Activated CD4-positive, CD25-positive, alpha-beta regulatory T cell treated with anti-CD3 and anti-CD28 coated beads, Interleukin-2, amount 50 U/mL, for 16 hours (primary cell): ENCODE measurements around the gene NLGN1.
"Not testable (repeated sequence)": the region's sequence is repeated elsewhere in the genome, so short reads cannot be mapped to it uniquely, and the experiment has no call there.

Source experiments
- DNase-seq: peaks from one replicate; pipeline ENCODE4 v3.0.0-alpha.2; 2020; ENCODE audit warnings: low read depth, low spot score

The NLGN1 gene

DNA sequence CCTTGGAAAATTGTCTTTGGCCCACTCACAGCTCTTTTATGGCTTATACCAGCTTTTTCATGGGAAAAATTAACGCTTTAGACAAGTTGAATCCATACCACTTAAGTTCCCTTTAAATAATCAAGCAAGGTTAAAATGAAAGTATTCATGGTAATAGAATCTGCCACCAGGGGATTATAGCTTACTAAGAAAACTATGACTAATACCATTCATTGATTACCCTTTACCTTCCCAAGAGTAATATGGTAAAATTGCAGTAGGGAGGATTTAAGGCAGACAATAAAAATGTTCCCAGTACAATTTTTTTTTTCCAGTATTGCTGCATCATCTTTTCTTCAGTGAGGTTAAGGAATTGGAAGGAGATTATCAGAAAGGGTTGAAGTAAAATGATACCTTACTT, 820.5 kb downstream of the NLGN1 start:
- DNase-seq, result no peak

DNA sequence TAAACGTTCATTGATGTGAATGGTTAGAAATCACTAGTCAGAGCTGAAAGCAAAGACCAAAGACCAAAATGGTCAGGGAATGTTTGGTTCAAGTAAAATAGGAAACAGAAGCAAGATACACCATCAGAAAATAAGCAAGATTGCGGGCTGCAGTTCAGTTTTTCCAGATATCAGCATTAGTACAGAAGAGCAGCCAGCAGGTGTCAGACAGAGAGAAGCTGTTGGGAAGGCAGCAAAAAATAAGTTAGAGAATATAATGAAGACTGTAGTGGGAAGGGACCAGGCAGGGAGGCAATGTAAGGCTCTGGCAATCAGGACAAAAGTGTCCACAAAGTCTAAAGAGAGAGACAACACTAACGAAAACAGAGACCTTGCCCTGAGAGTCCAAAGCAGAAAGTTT, 822.2 kb downstream of the NLGN1 start:
- no peak for DNase-seq

DNA sequence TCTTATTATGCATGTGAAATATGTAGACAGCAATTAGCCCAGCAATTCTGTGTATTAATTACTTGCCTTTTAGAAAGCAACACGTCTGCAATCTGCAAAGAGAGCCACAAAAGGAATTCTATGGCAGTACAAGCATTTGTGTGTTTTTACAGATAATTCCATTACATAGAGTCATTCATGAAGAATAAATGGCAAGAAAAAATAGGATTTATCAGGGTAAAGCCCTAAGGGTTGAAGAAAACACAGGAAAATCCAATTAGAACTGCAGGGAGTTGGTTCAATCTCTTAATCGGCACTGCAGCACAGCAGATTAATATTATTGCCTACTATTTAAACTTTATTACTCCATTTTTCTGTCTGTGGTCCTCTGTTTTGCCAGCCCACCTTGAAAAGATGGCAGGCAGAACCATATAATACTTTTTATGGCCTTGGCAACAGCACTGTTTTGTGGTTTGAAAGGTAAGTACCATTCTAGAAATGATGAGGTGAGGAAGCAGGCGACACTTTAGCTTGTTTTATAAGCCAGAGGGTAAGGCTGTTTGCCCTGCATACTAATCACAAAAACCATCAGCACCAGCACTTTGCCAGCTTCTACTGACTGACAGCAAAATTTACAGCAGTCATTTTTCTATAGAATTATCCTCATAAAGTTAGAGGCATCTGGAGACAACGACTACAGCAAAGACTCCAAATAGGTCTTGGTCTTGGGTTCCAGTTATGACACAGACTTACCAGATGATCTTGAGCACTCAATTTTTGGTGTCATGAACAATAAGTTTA, 823.4 kb downstream of the NLGN1 start:
- DNase-seq, result no peak

DNA sequence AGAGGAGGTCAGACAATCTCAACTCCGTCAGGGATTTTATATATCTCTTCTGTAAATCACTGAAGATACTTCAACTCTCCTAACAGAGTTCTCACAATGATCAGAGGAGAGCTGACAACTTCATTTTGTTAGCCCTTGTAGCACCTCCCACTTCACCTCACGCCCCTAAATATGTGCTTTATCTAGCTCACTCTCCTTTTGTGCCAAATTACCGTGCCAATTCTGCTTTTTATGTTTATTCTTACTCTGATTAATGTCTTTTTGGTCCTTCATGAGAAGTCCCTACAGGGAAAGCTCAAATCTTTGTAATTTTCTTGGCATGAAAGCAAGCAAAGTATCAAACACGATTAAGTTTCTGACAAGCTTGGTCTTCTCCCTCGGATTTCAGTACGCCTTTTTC, 825.5 kb downstream of the NLGN1 start:
- no peak for DNase-seq

DNA sequence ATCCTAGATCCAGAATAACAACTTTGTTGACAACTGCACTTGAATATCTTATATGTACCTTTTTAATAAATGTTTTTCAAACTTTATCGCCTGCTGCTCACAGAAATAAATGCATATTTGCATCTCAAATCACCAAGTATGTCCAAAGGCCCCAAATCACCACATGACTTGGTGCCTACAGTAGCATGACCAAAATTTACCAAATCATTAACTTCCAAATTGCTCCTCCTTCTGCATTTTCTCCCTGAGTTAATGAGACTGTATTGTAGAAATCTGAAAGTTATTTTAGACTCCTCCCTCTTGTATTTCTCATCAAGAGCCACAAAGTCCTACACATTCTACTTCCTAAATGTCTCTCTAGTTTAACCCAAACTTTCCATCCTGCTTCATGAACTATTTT, 826.1 kb downstream of the NLGN1 start:
- DNase-seq, result no peak

DNA sequence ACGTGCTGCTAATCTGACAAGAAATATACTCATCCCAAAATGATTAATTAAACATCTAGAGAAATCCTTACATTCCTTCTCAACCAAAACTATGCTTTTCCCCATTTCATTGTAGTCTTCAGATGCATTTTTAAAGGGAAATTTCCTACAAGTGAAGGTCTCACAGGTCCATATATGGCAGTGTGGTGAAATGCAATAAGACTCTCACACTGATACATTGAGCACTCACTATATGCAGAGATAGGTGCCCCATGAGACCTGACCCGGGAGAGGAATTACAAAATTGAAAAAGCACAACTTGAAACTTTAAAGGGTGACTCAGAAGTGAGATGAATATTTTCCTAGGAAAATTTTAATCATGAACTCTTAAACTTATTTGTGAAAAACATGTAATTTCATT, 832.4 kb downstream of the NLGN1 start:
- DNase-seq, result no peak

DNA sequence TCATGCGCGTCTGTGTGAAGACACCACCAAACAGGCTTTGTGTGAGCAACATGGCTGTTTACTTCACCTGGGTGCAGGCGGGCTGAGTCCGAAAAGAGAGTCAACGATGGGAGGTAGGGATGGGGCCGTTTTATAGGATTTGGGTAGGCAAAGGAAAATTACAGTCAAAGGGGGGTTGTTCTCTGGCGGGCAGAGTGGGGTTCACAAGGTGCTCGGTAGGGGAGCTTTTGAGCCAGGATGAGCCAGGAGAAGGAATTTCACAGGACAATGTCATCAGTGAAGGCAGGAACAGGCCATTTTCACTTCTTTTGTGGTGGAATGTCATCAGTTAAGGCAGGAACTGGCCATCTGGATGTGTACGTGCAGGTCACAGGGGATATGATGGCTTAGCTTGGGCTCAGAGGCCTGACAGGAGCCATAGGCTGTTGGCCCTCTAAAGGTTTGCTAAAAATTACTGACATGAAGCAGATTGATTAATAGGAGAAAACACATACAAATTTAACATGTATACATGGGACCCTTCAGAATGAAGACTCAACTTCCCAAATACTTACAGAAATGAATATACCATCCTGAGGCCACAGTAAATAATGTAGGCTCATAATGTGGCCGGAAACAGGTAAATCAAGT, 834.6 kb downstream of the NLGN1 start:
- DNase-seq, result not testable (repeated sequence)

DNA sequence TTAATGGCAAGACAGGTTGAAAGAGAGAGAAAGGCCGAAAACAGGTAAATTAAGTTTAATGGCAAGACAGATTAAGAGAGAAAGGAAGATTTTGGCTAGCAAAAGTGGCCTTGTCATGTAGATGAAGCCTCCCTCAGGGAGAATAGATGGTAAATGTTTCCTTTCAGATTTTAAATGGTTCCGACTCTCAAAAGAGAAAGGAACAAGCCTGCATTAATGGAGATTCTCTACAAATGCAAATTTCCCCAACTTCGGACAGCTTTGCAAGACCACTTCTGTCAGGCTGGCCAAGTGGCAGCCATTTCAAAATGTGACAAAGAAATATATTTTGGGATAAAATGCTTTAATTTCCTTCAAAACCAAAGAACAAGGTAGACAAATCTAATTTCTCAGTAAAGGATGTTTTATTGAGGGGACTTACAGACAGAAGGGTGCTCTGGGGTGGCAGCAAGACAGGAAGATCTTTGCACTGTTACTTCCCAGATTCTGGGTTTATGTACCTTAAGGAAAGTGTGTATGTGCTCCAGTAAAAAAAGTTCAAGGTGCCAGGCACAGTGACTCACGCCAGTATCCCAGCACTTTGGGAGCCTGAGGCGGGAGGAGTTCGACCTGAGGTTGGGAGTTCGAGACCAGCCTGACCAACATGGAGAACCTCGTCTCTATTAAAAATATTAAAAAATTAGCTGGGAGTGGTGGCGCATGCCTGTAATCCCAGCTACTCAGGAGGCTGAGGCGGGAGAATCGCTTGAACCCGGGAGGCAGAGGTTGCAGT, 835.3 kb downstream of the NLGN1 start:
- no peak for DNase-seq

DNA sequence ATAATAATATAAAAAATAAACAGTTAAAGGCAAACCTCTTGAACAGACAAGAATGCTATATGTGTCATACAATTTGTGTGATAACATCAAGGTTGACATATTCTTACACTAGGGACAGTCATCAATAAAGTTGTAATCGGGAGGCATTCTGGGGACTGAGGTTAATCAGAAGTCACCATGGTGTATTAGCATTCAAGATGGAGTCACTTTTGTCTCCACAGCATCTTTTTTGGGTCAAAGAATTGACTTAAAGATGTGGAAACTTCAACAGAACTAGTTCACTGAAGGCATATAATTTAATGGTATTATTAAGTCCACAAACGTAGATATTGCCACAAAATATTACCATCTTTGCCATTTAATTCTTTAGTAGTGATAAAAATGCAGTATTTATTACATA, 836.0 kb downstream of the NLGN1 start:
- DNase-seq, result no peak

DNA sequence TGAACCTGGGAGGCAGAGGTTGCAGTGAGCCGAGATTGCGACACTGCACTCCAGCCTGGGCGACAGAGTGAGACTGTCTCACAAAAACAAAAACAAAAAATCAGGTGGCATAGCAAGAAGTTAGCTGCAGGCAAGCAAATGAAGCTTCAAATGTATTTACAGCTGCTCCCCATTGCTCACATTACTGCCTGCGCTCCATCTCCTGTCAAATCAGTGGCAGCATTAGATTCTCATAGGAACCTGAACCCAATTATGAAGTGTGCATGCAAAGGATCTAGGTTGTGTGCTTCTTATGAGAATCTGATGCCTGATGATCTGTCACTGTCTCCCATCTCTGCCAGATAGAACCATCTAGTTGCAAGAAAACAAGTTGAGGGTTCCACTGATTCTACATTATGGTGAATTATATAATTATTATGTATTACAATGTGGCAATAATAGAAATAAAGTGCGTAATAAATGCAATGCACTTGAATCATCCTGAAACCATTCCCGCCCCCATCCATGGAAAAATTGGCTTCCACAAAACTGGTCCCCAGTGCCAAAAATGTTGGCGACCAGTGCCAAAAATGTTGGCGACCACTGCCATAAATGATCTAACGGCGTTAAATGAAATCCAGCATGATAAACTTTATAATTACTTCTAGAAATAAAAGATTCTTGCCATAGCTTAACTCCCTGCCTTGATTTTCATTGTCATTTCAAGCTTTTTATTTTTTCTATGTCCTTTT, 844.9 kb downstream of the NLGN1 start:
- no peak for DNase-seq

DNA sequence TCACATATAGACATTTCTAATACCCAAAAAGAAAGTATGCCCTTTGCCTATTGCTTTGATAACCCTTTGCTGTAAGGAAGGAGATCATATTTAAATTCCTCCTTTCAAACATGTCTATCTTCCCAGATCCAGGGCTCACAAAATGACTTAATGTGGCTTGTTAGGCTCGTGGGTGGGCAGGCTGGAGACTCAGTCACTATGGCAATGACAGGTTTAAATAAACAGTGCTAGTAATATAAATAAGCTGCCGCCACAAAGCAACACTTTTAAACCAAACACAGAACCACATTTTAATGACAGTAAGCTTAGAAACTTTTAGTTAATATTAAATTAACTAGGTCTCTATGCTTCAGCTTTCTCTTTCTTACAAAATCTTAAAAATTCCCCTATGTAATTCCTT, 845.6 kb downstream of the NLGN1 start:
- DNase-seq, result no peak

DNA sequence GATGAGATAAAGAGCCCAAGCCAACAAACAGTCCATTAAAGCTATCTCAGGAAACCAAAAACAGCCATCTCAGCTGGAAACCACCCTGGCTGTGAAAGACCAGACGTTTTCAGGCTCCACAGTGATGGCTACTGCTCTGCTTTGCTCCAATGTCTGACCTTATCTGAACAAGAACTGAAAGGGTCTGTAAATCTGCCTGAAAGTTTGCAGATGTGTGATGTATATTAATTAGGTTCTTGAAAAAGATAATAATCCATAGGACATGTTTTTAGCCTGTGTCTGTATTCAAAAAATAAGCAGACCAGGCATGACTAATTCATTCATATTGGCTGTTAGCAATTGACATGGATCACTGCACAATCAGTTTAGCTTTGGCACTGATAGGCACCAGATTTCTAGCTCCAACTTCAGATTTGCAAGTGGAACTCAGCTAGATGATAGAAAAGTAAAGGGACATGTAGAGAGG, 850.2 kb downstream of the NLGN1 start:
- DNase-seq, result no peak

DNA sequence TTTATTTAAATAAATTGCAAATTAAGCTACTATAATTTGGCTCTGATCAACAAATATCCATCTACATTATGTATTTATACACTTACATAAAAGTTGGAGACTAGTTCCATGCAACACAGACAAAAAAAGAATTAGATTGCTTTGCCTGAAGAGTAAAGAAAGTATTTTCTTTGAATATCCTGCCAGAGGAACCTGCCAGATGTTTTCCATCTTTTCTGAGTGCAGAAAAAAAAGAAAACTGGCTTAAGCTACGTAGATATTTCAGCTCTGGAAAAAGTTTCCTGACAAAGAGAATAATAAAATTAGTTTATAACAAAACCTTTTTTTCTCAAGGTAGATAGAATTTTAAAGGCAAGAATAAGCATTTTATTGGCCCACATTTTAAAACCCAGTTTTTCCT, 854.1 kb downstream of the NLGN1 start:
- no peak for DNase-seq

DNA sequence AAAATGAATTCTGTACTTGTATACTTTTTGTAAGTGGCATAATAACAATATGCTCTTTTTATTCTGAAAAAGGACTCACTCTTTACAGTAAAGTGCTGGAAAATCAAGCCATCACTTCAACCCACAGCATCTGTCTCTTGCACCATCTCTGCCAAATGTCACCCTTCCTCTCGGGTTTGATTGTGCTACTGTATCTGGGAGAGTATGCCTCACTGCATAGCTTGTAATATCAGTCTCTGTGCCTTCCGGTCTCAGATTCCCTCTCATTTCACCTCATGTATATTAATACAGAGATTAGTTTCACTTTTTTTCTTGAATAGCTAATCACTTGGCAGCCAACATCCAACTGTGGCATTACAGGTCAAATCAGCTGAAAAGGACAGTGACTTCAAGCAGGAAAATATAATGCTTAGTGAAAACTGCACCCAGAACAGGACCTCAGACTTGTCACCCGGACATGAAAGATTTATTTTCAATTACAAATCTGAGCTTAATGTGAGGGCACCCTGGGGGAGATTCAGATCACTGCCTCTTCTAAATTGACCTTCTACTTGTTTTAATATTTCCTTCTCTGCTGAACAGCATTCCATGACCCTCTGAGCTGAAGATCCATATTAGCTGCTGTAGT, 855.8 kb downstream of the NLGN1 start:
- DNase-seq, result no peak

DNA sequence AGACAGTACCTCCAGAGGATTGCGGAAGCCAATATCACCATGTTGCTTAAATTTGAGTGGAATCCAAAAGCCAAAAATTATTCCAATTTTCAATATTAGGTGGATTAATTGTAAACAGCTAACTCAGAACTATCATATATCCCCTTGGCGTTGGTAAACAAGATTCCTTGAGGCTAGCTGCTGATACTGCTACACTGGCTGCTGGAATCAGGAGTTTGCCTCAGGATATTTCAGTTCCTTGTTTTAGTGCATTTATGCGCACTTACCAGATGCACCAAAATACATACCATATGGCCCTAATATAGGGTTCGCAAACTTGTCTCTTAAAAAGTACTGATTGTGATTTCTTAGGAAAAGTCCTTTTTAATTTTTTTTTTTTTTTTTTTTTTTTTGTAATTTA, 856.4 kb downstream of the NLGN1 start:
- DNase-seq, result no peak

DNA sequence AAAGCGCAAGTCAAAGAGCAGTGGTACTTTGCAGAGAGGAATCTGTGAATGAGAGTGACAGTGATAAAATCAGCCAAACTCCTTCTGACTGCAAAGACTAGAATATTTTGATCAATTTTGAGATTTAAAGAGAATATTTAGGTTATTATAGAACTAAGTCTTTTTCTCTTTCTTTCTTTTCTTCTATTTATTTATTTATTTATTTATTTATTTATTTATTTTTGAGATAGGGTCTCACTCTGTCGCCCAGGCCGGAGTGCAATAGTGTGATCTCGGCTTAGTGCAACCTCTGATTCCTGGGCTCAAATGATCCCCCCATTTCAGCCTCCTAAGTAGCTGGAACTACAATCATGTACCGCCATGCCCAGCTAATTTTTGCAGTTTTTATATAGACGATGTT, 857.9 kb downstream of the NLGN1 start:
- no peak for DNase-seq

DNA sequence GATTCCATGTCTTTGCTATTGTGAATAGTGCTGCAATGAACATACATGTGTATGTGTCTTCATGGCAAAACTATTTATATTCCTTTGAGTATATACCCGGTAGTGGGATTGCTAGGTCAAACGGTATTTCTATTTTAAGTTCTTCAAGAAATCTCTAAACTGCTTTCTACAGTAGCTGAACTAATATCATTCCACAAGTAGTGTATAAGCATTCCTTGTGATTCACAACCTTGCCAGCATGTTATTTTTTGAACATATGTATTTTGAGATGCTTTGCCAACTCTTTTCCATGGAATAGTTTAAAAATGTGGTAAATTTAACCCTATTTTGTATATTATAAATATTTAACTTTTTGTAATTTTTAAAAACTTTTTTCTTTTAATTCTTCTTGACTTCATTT, 868.9 kb downstream of the NLGN1 start:
- DNase-seq, result no peak

DNA sequence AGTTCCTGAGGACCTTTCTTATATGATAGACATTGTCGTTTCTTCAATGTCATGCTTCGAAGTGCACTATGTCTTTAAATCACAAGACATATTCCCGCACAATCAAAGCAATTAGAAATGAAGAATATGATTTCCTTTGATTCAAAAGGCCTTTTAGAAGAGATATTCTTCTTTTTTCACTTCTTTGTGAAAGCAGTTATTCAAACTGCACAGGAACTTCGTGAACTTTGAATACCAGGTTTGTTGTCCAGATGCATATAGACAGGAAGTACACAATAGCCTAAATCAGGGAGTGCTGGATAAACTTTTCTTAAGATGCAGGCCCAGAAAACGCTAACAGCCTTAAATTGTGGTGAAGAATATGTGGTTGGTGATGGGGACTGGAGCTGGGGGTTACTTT, 870.5 kb downstream of the NLGN1 start:
- no peak for DNase-seq

DNA sequence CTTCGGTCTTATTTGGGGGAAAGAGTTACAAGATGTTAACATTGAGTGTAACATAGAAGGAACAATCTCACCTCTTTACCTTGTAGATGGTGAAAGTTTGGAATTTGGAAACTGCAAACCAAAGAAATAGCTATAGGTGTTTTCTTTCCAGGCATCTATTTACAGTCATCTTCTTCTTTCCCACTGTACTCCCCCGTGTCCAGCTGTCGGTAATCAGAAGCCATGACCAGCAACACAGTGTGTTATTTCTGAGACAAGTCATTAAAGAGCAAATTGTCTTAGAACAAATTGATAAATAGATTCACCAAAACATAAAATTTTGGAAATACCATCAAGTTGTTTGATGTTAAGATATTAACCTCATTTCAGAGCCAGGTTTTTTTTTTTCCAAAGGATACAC, 871.0 kb downstream of the NLGN1 start:
- DNase-seq, result no peak

DNA sequence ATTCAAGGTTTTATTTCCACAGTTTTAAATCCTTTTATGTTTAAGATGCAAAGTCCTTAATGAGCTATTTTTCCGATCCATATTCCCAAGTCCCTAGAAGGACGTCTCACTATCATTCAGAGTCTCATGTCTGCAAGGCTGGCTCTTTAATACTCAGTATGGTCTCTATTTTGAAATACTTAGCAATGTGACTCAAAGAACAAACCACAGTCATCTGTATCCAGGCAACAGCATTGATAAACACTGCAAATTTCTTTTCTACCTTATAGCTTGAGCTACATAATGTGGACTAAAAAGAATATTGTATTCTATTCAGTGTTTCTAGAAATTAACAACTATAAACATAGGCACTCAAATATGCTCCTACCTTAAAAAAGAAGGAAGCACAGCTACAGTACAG, 873.3 kb downstream of the NLGN1 start:
- no peak for DNase-seq

DNA sequence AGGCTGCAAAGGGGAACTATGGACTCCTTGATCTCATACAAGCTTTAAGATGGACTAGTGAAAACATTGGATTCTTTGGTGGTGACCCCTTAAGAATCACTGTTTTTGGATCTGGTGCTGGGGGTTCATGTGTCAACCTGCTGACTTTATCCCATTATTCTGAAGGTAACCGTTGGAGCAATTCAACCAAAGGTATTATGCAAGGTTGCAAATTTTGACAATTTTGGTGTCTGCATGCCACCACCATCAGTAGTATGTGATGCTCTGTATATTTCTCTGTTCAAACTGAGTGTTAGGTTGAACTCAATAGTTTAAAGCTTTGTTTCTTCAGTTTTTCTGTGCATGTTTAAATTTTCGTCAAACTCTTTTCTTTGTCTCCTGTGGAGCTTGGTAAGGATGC, 877.8 kb downstream of the NLGN1 start:
- no peak for DNase-seq

DNA sequence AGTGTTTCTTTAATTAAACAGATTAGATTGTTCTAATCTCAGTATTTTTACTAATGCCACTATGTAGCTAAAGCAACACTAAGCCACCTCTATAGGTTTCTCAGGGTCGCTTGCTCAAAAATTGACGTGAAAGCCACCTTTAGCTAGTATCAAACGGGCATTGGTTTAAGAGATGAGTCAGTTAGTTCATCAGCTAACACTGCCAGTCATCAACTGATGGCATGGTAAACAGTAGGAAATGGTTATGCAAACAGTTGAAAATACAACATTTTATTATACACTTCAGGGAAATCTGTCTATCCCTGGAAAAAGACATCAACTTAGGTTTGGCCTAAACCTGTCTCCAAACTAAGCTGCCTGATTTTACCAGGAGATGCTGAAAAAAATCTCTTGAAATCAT, 879.3 kb downstream of the NLGN1 start:
- DNase-seq, result no peak
